AG09319 (cell line): ENCODE data around the gene PRR7.

ENCODE experiments used
- DNase-seq: peaks from one replicate; pipeline ENCODE4 v3.0.0-alpha.2; 2010; ENCODE audit warnings: low read depth; ENCODE audit errors: extremely low read depth
- TF ChIP-seq, protein P1 (sequence below): IDR thresholded peaks from 2 replicates; pipeline ENCODE4 v1.5.1; 2011; ENCODE audit warnings: low read depth, mild to moderate bottlenecking, inconsistent platforms, low read length, moderate library complexity

Gene PRR7

GRCh38 chr5:177403792-177404640, 42.6 kb upstream of the PRR7 start:
- no peak for DNase-seq
- TF ChIP-seq, protein P1, sequence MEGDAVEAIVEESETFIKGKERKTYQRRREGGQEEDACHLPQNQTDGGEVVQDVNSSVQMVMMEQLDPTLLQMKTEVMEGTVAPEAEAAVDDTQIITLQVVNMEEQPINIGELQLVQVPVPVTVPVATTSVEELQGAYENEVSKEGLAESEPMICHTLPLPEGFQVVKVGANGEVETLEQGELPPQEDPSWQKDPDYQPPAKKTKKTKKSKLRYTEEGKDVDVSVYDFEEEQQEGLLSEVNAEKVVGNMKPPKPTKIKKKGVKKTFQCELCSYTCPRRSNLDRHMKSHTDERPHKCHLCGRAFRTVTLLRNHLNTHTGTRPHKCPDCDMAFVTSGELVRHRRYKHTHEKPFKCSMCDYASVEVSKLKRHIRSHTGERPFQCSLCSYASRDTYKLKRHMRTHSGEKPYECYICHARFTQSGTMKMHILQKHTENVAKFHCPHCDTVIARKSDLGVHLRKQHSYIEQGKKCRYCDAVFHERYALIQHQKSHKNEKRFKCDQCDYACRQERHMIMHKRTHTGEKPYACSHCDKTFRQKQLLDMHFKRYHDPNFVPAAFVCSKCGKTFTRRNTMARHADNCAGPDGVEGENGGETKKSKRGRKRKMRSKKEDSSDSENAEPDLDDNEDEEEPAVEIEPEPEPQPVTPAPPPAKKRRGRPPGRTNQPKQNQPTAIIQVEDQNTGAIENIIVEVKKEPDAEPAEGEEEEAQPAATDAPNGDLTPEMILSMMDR = peak; percentile 72

- TF ChIP-seq, protein P1 = no peak
- no peak for DNase-seq
These were observed 41.9 kb upstream of the PRR7 start for GRCh38 chr5:177404641-177405179.

DNA sequence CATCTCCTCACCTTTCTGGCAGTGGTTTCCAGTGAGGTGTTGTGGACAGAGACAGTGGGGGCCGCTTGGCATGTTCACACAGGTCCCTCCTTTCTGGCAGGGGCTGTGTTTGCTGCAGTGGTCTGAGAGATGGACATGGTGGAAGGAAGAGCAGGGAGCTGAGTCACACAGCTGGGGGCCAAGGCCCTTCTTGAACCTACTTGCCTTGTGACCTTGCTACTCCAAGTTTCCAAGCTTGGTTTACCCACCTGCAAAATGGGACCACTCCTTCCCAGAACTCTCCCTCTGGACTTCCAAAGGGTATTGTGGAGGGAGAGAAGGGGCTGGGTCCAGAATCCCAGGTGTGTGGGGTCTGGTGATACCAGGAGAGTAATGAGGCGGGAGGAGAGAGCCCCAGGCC, 41.3 kb upstream of the PRR7 start:
- DNase-seq = no peak
- TF ChIP-seq, protein P1 = no peak

- no peak for DNase-seq
- TF ChIP-seq, protein P1 = no peak
These were observed 40.8 kb upstream of the PRR7 start for GRCh38 chr5:177405805-177406204.

DNA sequence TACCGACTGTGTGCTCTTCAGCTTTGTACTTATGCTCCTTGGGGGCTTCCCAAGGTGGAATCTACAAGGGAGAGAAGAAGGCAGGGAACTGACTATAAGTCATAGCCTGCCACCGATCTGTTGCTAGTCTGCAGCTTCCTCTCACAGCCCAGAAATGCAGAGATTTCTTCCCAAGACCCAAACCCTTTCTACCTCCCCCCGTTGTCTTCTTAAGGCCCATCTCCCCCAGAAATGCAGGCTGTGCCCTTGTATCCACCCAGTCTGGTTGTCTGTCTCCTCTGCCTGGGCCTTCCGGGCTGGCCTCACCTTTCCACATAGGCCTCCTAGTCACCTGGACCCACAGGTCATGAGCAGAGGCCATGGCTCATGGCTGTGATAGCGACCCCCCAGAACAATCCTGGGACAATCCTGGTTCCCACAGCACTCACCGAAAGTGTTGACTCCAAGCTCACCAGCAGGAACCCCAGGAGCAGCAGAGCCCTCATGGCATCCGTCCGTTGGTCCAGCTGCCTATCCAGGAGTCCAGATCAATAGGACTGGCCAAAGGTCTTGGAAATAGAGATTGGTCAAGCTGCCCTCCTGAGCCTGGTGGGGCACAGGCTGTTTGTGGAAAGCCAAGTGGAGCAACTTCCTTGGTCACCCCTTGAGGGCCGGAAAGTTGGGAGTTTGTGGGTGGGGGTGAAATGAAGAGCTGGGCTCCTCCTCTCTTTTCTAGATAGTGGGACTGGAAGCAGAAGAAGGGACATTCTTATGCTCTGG, 37.4 kb upstream of the PRR7 start, which contains the start of gene F12:
Gene F12 (minus strand): TSS at position 522 of the 759 bp plus-strand sequence. CDS start 37 bp downstream, at position 485.
- no peak for DNase-seq
- TF ChIP-seq, protein P1 = no peak

GRCh38 chr5:177410575-177410974, 36.0 kb upstream of the PRR7 start:
- no peak for DNase-seq
- TF ChIP-seq, protein P1 = no peak
